ENCODE results near the gene GFY. TPM values are rescaled to one million over a fixed set of nuclear protein-coding genes. Genes with fewer than 3 reads are reported as not detected.

The GFY gene
- total and polyA plus RNA-seq, 7 donors: 0.33 TPM; not detected in 6

- H3K9me3 ChIP-seq: no peaks in the 10 kb centered on the region
- 66 to 68% (median 66%) methylated on average over 7 of the region's 7 CpGs for WGBS, 3 donors
- TF ChIP-seq CTCF (IDR thresholded peaks at IDR 0.05): no peak
- H3K4me1 ChIP-seq: no peaks in the 10 kb centered on the region
- intact Hi-C loops (cut with DNase I): no loop called here
- no peak overlapping the region for H3K27ac ChIP-seq
- H3K4me3 ChIP-seq: no peak overlapping the region
- no peak for DNase-seq
- H3K27me3 ChIP-seq (ENCODE audit: insufficient read depth in 3 of 3, low read length in 2 of 3): peaks cover 0 to 5% (median 4%) of the 10 kb centered on the region in 3 donors
- H3K36me3 ChIP-seq (ENCODE audit: insufficient read depth in 1 of 2, low read depth in 1 of 2): no peaks in the 10 kb centered on the region
- ATAC-seq: no peak
Observed at GRCh38 chr19:49407079-49407478, 18.1 kb upstream of the GFY start.

GRCh38 chr19:49407482-49408015, 17.6 kb upstream of the GFY start:
- H3K4me3 ChIP-seq: no peak overlapping the region
- H3K9me3 ChIP-seq: no peaks in the 10 kb centered on the region
- DNase-seq (no peak), ATAC-seq (no peak)
- no peaks in the 10 kb centered on the region for H3K4me1 ChIP-seq
- no peaks in the 10 kb centered on the region for H3K36me3 ChIP-seq (ENCODE audit: insufficient read depth in 1 of 2, low read depth in 1 of 2)
- H3K27me3 ChIP-seq (ENCODE audit: insufficient read depth in 3 of 3, low read length in 2 of 3): peaks cover 0 to 5% (median 4%) of the 10 kb centered on the region in 3 donors
- WGBS, 3 donors: 86 to 90% (median 89%) methylated on average over 16 of the region's 16 CpGs
- no peak overlapping the region for H3K27ac ChIP-seq
- intact Hi-C loops (cut with DNase I): no loop called here
- TF ChIP-seq CTCF (IDR thresholded peaks at IDR 0.05): no peak

- H3K36me3 ChIP-seq (ENCODE audit: insufficient read depth in 1 of 2, low read depth in 1 of 2): no peaks in the 10 kb centered on the region
- H3K4me1 ChIP-seq: no peaks in the 10 kb centered on the region
- H3K27ac ChIP-seq: no peak overlapping the region
- 64 to 74% (median 65%) methylated on average over 5 to 8 of the region's 8 CpGs for WGBS, 3 donors
- intact Hi-C loops (cut with DNase I): no loop called here
- DNase-seq (no peak), ATAC-seq (no peak)
- no peak overlapping the region for H3K4me3 ChIP-seq
- no peak for TF ChIP-seq CTCF (IDR thresholded peaks at IDR 0.05)
- H3K27me3 ChIP-seq (ENCODE audit: insufficient read depth in 3 of 3, low read length in 2 of 3): peaks cover 0 to 5% (median 4%) of the 10 kb centered on the region in 3 donors
- H3K9me3 ChIP-seq: no peaks in the 10 kb centered on the region
Observed at GRCh38 chr19:49408816-49409440, 16.3 kb upstream of the GFY start.

GRCh38 chr19:49409441-49410029, 15.7 kb upstream of the GFY start:
- H3K36me3 ChIP-seq (ENCODE audit: insufficient read depth in 1 of 2, low read depth in 1 of 2): no peaks in the 10 kb centered on the region
- intact Hi-C loops (cut with DNase I): no loop called here
- no peak for DNase-seq
- H3K9me3 ChIP-seq: no peaks in the 10 kb centered on the region
- no peaks in the 10 kb centered on the region for H3K4me1 ChIP-seq
- no peak for ATAC-seq
- no peak for TF ChIP-seq CTCF (IDR thresholded peaks at IDR 0.05)
- no peak overlapping the region for H3K4me3 ChIP-seq
- H3K27ac ChIP-seq: no peak overlapping the region
- peaks cover 0 to 5% (median 4%) of the 10 kb centered on the region in 3 donors for H3K27me3 ChIP-seq (ENCODE audit: insufficient read depth in 3 of 3, low read length in 2 of 3)
- WGBS, 3 donors: 69 to 75% (median 73%) methylated on average over 5 of the region's 5 CpGs
